ENCODE measurements around the gene GABARAPL2.

- TF ChIP-seq CTCF (IDR thresholded peaks at IDR 0.05; ENCODE audit: poor library complexity) (no peak), EZH2 (IDR thresholded peaks at IDR 0.05; ENCODE audit: borderline replicate concordance) (no peak), EZH2phosphoT487 (IDR thresholded peaks at IDR 0.05; ENCODE audit: low read depth, severe bottlenecking, unreplicated experiment) (no peak)
These were observed 10.2 kb downstream of the GABARAPL2 start for GRCh38 chr16:75576384-75576811.
